ENCODE data around the gene KLHL29. TPM values are rescaled to one million over a fixed set of nuclear protein-coding genes. Genes with fewer than 3 reads are reported as not detected.
A peak's percentile ranks its signal among the peaks of the same experiment; 100 is the strongest.

The KLHL29 gene
- total and polyA plus RNA-seq, 8 donors, result 1.8 to 10.5 (median 2.8) TPM

DNA sequence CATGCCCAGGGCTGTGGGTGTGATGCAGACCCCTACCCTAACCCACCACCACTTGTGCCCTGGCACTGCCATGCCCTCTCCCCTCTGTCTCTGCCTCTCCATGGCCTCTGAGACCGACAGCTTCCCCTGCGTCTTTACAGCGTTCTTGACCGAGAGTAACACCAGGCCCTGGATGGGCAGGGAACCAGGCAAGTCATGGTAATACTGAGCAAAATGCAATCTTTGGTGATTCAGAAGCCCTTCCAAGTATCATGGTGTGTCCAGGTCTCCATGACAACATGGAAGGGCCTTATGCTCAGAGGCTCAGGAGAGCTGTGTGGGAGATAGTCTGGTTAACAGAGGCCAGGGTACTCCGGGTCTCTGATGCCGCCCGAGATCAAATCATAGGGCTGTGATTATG is 176.1 kb downstream of the KLHL29 start:
- no peak for TF ChIP-seq CTCF (IDR thresholded peaks at IDR 0.05)
- Histone ChIP-seq H3K27me3 (no peaks in the 10 kb centered on the region), H3K4me1 (peaks cover 0 to 8% of the 10 kb centered on the region in 2 donors), H3K9me3 (no peaks in the 10 kb centered on the region), H3K36me3 (no peaks in the 10 kb centered on the region), H3K4me3 (no peak overlapping the region), H3K27ac (no peak overlapping the region)
- no peak for DNase-seq
- intact Hi-C loops (cut with DNase I), result no loop called here
- no peak for ATAC-seq

GRCh38 chr2:23561544-23561943 is 176.6 kb downstream of the KLHL29 start:
- DNase-seq (no peak), ATAC-seq (no peak)
- TF ChIP-seq CTCF (IDR thresholded peaks at IDR 0.05), result no peak
- Histone ChIP-seq H3K4me1 (peaks cover 0 to 8% of the 10 kb centered on the region in 2 donors), H3K27ac (no peak overlapping the region), H3K27me3 (no peaks in the 10 kb centered on the region), H3K4me3 (no peak overlapping the region), H3K36me3 (no peaks in the 10 kb centered on the region), H3K9me3 (no peaks in the 10 kb centered on the region)
- intact Hi-C loops (cut with DNase I), result no loop called here

DNA sequence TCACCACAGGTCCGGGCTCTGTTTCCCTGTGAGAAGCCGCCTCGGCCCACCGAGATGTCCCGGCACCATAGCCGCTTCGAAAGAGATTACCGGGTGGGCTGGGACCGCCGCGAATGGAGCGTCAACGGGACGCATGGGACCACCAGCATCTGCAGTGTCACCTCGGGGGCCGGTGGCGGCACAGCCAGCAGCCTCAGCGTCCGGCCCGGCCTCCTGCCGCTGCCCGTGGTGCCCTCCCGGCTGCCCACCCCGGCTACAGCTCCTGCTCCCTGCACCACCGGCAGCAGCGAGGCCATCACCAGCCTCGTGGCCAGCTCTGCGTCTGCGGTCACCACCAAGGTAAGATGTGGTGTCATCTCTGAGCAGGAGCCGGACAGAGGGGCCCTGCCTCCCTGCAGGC is 177.2 kb downstream of the KLHL29 start:
- no peak for ATAC-seq
- Histone ChIP-seq H3K27ac (no peak overlapping the region), H3K36me3 (no peaks in the 10 kb centered on the region), H3K4me3 (no peak overlapping the region), H3K9me3 (no peaks in the 10 kb centered on the region), H3K4me1 (peaks cover 0 to 8% of the 10 kb centered on the region in 2 donors), H3K27me3 (no peaks in the 10 kb centered on the region)
- DNase-seq, result no peak
- no peak for TF ChIP-seq CTCF (IDR thresholded peaks at IDR 0.05)
- intact Hi-C loops (cut with DNase I), result no loop called here

DNA sequence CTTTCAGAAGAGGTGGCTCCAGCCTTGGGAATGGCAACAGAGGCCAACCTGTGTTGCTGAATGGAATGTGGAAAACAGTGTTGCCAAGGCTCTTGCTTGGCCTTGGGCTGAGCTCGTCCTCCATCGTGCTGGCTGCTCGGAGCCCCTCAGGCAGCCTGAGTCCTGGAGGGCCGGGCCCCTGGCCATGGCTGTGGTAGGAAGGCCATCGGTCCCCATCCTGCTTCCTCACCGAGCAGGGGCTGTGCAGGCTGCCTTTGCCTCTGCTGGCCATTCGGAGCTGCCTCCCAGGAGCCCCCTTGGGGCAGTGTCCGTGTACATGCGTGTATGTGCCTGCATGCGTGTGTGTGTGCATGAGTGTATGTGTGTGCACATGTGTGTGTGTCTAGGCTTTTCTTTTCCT is 178.2 kb downstream of the KLHL29 start:
- H3K36me3 ChIP-seq, result no peaks in the 10 kb centered on the region
- no peaks in the 10 kb centered on the region for H3K9me3 ChIP-seq
- H3K4me1 ChIP-seq, result peaks cover 0 to 8% of the 10 kb centered on the region in 2 donors
- DNase-seq (no peak), ATAC-seq (no peak)
- intact Hi-C loops (cut with DNase I), result no loop called here
- no peaks in the 10 kb centered on the region for H3K27me3 ChIP-seq
- no peak overlapping the region for H3K4me3 ChIP-seq
- no peak for TF ChIP-seq CTCF (IDR thresholded peaks at IDR 0.05)
- H3K27ac ChIP-seq, result no peak overlapping the region

DNA sequence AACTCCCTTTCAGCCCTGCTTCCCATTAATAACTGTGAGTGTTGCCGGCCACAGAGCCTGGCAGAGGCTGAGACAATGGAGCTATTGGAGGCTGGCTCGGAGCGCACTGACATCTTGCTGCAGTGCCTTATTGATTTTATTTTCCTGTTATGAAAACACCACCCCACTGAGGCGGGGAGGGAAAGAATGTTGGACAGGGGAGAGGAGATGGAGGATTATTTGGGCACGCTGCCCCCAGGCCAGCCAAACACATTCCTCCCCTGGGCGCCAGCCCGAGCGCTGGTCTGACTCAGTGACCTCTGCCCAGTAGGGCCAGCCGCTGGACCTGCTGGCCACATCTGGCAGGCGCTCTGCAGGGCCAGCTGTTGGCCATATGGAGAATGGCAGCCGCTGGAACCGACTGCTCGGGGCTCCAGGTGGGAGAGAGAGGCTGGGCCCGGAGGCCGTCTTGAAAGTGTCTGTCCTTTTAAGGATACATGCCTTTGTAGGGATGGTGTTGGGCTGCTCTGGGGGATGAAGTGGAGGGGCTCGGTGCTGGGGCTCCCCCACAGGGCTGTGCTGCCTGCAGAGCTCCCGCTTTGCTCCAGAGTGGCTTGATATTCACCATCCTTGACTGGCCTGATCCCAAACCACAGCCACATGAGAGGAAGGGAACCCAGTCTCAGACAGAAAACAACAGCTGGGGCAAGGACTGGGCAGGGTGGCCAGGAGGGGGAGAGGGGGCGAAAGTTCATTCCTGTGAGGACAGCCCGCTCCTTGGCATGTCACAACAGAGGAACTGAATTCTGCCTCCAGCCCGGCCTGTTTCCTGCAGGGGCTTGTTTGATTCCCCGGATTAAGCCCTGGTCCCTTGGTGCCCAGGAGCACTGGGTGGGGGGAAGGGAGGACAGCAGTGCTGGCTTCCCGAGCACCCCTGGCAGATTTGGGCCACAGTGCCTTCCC is 179.0 kb downstream of the KLHL29 start:
- Histone ChIP-seq H3K4me1 (peaks cover 0 to 8% of the 10 kb centered on the region in 2 donors), H3K27me3 (no peaks in the 10 kb centered on the region), H3K4me3 (no peak overlapping the region), H3K27ac (no peak overlapping the region), H3K36me3 (no peaks in the 10 kb centered on the region), H3K9me3 (no peaks in the 10 kb centered on the region)
- intact Hi-C loops (cut with DNase I), result no loop called here
- no peak for DNase-seq
- no peak for TF ChIP-seq CTCF (IDR thresholded peaks at IDR 0.05)
- peak; percentile 8 for ATAC-seq
